Hematopoietic multipotent progenitor cell treated with erythropoietin and hydrocortisone succinate and interleukin-3 and kit ligand, for 4 days (in vitro differentiated cells): Measurements from ENCODE around the gene ZNF850.

Source experiments
- DNase-seq: peaks from one replicate; pipeline ENCODE4 v3.0.0-alpha.2; 2015

The ZNF850 gene

DNA sequence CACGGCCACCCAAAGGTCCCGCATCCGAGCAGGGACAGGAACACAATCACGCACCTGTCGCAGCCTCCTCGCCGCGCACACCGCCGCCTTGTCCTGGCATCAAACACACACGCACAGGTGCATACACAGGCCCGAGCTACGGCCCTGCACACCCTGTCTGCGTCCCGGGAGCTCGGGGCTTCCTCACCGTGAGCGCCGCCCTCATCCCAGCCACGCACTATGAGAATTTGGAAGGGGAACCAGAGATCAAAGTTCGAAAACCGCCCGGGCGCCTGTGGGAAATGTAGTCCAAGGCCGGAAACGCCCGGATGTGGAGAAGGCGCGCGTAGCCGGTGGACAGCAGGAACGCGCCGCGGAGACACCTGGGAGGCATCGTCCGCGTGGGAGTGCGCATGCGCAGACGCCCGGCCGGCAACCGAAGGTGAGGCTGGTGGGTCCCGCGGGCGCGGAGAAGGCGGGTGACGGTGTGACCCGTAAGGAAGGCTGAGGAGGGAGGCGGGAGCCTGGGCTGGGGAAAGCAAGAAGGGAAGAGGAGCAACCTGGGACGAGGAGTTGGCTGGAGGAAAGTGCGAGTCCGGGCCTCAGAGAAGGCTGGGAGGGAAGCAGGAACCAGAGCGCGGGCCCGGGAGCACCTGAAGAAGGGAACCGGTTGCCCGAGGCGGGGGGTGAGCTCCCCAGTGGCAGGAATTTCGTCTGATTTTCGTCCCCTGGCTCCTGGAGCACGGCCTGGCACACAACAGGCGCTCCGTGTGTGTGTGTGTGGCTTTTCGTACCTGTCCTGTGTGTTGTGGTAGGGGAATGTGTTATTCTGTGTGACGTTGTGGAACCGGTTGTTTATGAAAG is 85.2 kb downstream of the ZNF850 start, which contains the start of gene ZNF567:
TSS of gene ZNF567 (plus strand) at position 399 of the 843 bp plus-strand sequence. CDS start 7,256 bp downstream, outside the sequence.
- DNase-seq: peak; percentile 99

DNA sequence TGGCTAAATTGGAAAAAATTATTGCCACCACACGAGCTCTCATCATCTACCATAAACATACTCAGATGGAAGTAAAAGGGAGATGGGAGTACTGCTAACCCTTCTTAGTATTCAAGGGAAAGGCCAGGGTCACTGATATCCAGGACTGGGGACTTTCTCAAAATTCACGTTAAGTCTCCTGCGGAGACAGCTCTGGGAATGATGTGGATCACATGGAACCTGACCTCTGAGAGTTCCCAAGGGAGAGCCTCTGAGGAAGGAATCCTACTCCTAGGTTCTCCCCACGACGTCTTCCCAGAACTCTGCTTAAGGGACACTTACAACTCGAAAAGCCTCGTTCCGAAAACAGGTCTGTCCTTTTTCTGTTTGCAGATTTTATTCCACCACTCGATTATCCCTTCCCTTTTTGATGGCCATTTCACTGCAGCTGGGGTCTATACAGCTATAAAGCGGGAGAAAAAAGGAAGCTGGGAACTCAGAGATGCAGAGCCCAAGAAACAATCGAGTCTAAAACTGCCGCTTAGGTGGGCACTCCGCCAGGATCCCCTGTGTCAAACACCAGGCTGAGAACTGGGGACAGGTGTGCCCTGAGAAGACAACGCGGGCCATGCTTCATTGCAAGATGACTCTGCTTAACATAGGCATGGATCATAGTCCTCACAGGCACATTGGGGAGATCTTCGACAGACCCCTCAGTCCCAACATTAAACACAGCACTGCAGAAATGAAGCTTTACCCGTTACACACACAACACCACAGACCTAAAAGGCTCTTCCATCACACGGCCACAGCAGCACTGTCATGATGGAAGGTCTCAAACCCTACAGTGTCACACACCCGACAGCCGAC is 86.0 kb downstream of the ZNF850 start:
- peak; percentile 9 for DNase-seq

DNA sequence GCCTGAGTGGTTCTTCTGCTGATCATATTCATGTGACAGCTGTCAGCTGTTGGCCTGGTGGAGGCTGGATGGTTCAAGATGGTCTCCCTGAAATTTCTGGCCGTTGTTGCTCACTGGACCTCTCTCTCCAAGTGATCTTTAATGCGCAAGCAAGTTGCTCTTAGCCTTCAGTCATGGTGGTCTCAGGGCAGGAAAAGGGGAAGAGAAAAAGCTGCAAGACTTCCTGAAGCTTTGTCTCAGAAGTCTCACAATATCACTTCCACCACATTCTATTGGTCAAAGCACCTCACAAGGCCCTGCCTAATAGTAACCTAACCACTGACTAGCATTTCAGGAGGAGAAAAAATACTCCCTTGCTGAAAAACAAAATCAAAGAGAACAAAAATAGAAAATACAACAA is 86.8 kb downstream of the ZNF850 start:
- DNase-seq: peak; percentile 29

DNA sequence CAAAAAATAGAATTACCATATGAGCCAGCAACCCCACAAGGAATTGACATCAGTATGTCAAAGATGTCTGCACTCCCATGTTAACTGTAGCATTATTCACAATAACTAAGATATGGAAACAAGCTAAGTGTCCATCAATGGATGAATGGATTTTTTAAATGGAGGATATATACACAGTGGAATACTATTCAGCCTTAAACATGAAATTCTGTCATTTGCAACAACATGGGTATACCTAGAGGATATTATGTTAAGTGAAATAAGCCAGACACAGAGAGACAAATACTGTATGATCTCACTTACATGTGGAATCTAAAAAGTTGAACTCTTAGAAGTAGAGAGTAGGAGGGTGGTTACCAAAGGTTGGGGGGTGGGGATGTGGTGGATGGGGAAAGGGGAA is 93.2 kb downstream of the ZNF850 start:
- DNase-seq: no peak

DNA sequence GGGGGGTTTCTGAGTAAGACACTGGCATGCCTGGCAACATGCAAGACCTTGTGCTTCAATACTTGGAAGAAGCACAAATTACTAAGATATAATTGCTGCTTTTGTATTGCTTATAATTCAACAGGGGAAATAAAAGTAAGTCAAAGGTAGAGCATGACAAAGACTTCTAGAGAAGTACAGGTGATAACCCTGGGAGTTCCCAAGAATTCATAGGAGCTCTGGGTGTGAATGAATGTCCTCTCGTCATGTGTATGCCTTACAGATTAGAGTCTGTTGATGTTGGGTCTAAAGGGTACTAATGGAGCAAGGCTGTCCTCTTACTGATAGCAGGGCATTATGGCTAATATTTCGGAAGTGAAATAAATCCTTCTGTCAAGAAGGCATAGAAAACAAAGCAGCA is 98.4 kb downstream of the ZNF850 start:
- DNase-seq: no peak

DNA sequence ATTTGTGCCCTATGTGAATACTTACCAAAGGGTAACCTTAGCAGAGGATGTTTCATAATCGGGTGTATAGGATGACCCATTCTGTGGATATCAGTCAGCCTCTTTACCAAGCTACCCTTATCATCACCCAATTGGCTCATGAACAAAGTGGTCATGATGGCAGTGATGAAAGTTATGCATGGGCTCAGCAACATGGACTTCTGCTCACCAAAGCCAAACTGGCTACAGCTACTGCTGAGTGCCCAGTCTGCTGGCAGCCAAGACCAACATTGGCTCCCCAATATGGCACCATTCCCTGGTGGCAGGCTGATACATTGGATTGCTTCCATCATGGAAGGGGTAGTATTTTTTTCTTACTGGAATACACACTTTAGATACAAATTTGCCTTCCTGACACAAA is 100.2 kb downstream of the ZNF850 start:
- no peak for DNase-seq

DNA sequence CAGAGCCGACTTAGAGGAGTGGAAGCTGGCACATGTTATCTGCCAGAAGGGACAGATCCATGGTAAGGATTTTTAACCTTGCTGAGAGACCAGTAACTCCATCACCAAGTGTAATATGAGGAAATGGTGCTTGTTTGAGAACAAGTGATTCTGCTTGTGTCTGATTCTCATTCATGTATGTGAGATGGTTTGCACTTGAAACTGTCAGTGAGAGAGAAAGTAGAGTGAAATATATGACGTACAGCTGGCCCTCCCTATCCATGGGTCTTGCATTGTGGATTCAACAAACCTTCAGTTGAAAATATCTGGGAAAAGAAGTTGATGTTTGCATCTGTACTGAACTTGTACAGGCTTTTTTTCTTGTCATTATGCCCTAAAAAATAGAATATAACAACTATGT is 104.0 kb downstream of the ZNF850 start:
- no peak for DNase-seq

DNA sequence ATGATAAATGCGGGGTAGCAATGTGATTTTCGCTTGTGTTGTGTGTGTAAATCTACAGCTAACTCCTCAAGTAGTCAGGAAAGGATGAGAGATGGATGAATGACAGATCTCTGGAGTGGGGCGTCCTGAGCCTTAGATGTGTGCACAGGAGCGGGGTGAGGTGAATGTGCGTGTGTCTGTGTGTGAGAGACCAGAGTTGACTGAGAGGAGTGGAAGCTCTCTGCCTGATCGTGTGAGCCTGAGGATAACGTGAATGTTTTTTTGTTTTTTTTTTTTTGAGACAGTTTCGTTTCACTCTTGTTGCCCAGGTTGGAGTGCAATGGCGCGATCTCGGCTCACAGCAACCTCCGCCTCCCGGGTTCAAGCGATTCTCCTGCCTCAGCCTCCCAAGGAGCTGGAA is 106.8 kb downstream of the ZNF850 start:
- peak; percentile 3 for DNase-seq
